Endothelial cell of umbilical vein (primary cell): ENCODE data around the gene MAML3. TPM values are rescaled to one million over a fixed set of nuclear protein-coding genes. Genes with fewer than 3 reads are reported as not detected.

Experiments used
- BruUV-seq: library from RNA; stranded (reverse); fragments of 400-500 nt; replicated peaks from 2 replicates; lab custom pipeline; 2021; lab: Mats Ljungman, UMichigan
- CTCF ChIA-PET: fragments of 300-600, 350-600 bp; sonication (Branson Sonifier 250); formaldehyde crosslinking; loops from one replicate; lab custom pipeline; 2021; ENCODE audit warnings: antibody characterized with exemption, inconsistent platforms; lab: Charles Lee
- POLR2A ChIA-PET: fragments of 300-600, 350-600 bp; sonication (Branson Sonifier 250); formaldehyde crosslinking; loops from one replicate; lab custom pipeline; 2021; ENCODE audit warnings: antibody characterized with exemption, inconsistent platforms; lab: Charles Lee
- DNase-seq: peaks from one replicate; pipeline ENCODE4 v3.0.0-alpha.2; 2011; ENCODE audit warnings: low read depth, low spot score
- FAIRE-seq: peaks from 2 replicates; lab custom pipeline; 2011; peaks lifted over from hg19 to GRCh38; lab: Jason Lieb, UNC
- H2AFZ ChIP-seq: 2 replicates; pipeline ENCODE4 v1.6.0; 2012; ENCODE audit warnings: low read depth, low read length, control low read depth, inconsistent platforms
- H3K27ac ChIP-seq: 2 replicates; pipeline ENCODE4 v1.5.1; 2011; ENCODE audit warnings: low read depth, mild to moderate bottlenecking, control low read depth, low read length, moderate library complexity; ENCODE audit not compliant: insufficient read depth
- H3K27me3 ChIP-seq, 2 experiments: 2 replicates each; pipeline versions ENCODE4 v1.6.0 to v1.6.1; 2011; ENCODE audit warnings: low read length in 2 of 2, mixed read lengths in 1 of 2; ENCODE audit not compliant: control insufficient read depth in 2 of 2, insufficient read depth in 2 of 2
- H3K36me3 ChIP-seq, 2 experiments: 2 replicates in 1 of 2; 3 replicates in 1 of 2; pipeline ENCODE4 v1.5.1; 2011; ENCODE audit warnings: low read length in 2 of 2, mild to moderate bottlenecking in 1 of 2, moderate library complexity in 1 of 2; ENCODE audit not compliant: control insufficient read depth in 2 of 2, insufficient read depth in 2 of 2; ENCODE audit errors: extremely low read depth in 1 of 2
- H3K4me1 ChIP-seq: 3 replicates; pipeline ENCODE4 v1.5.1; 2011; ENCODE audit warnings: mild to moderate bottlenecking, low read length; ENCODE audit not compliant: control insufficient read depth, insufficient read depth; ENCODE audit errors: extremely low read depth
- H3K4me2 ChIP-seq: 2 replicates; pipeline ENCODE4 v1.6.1; 2011; ENCODE audit warnings: low read length, control low read depth, mixed read lengths; ENCODE audit not compliant: insufficient read depth
- H3K4me3 ChIP-seq, 3 experiments: fragments of 200-600 bp in 1 of 3; sonication (generic), shearing (Covaris generic) in 1 of 3; replicated peaks in 1 of 3; 2 replicates each; pipeline ENCODE4 v1.5.1; 2011 to 2016; ENCODE audit warnings: control low read depth in 3 of 3, low read length in 3 of 3, mild to moderate bottlenecking in 2 of 3, inconsistent platforms in 1 of 3, low read depth in 1 of 3, moderate library complexity in 1 of 3; ENCODE audit not compliant: insufficient read depth in 1 of 3
- H3K79me2 ChIP-seq: 2 replicates; pipeline ENCODE4 v1.6.0; 2012; ENCODE audit warnings: low read length, inconsistent platforms; ENCODE audit not compliant: control insufficient read depth, insufficient read depth
- H3K9ac ChIP-seq: replicated peaks from 2 replicates; pipeline ENCODE3; 2011; ENCODE audit warnings: low read length, control low read depth; ENCODE audit not compliant: insufficient read depth; ENCODE audit errors: extremely low read depth
- H3K9me1 ChIP-seq: replicated peaks from 3 replicates; pipeline ENCODE4 v1.6.0; 2011; ENCODE audit warnings: mild to moderate bottlenecking, low read length; ENCODE audit not compliant: control insufficient read depth, insufficient read depth; ENCODE audit errors: extremely low read depth
- H3K9me3 ChIP-seq: replicated peaks from 2 replicates; pipeline ENCODE4 v1.5.1; 2012; ENCODE audit warnings: low read length, inconsistent platforms; ENCODE audit not compliant: control insufficient read depth, insufficient read depth
- H4K20me1 ChIP-seq: replicated peaks from 2 replicates; pipeline ENCODE3; 2011; ENCODE audit warnings: mild to moderate bottlenecking, low read length; ENCODE audit not compliant: control insufficient read depth, insufficient read depth; ENCODE audit errors: extremely low read depth
- EZH2 ChIP-seq: IDR thresholded peaks from 2 replicates; pipeline ENCODE4 v1.6.1; 2012; ENCODE audit warnings: borderline replicate concordance, low read depth, mild to moderate bottlenecking, moderate library complexity, low read length, inconsistent platforms; ENCODE audit not compliant: severe bottlenecking
- FOS ChIP-seq: IDR thresholded peaks from 2 replicates; pipeline ENCODE4 v1.6.1; 2011; ENCODE audit warnings: mild to moderate bottlenecking, low read length, moderate library complexity, borderline replicate concordance; ENCODE audit not compliant: insufficient read depth
- GATA2 ChIP-seq: IDR thresholded peaks from 2 replicates; pipeline ENCODE4 v1.7.0; 2011; ENCODE audit warnings: low read depth, mild to moderate bottlenecking, moderate library complexity, mixed read lengths, low read length; ENCODE audit not compliant: insufficient read length, insufficient read depth
- JUN ChIP-seq: IDR thresholded peaks from 2 replicates; pipeline ENCODE4 v1.6.1; 2011; ENCODE audit warnings: borderline replicate concordance, low read depth; ENCODE audit not compliant: insufficient read length, insufficient read depth
- MYC ChIP-seq: IDR thresholded peaks from one replicate; pipeline ENCODE4 v1.6.1; 2011; ENCODE audit warnings: mild to moderate bottlenecking, low read depth, low read length
- POLR2A ChIP-seq: IDR thresholded peaks from 2 replicates; pipeline ENCODE4 v1.6.1; 2012; ENCODE audit warnings: low read depth, mild to moderate bottlenecking, control low read depth, low read length
- POLR2AphosphoS5 ChIP-seq: IDR thresholded peaks from 2 replicates; pipeline ENCODE4 v1.6.1; 2012; ENCODE audit warnings: low read depth, mild to moderate bottlenecking, control low read depth, low read length, moderate library complexity; ENCODE audit not compliant: insufficient read depth
- dilution Hi-C: fragments of 300-500 bp; cut with MboI; formaldehyde crosslinking; loops from one replicate; pipeline ENCODE4 v1.15.0; 2019; ENCODE audit warnings: low sequenced_read_pairs; ENCODE audit not compliant: extremely low pct_ligation_motif_present
- intact Hi-C: fragments of 100-400 bp; cut with micrococcal nuclease; formaldehyde crosslinking; loops from one replicate; pipeline ENCODE4 v1.10.0; 2022
- polyA plus RNA-seq, 4 experiments: library from polyadenylated mRNA; depleted of rRNA in 3 of 4; stranded (reverse) in 3 of 4; unstranded in 1 of 4; fragments of >200 nt; gene quantifications; 2 replicates each; pipeline versions ENCODE4 v1.2.1 to v1.2.3, GENCODE V29; 2011 to 2012; ENCODE audit warnings: missing spikeins in 1 of 4
- total RNA-seq: library from RNA; stranded (reverse); gene quantifications from 2 replicates; pipeline ENCODE4 v1.2.3, GENCODE V29; 2021
- TF ChIP-seq, protein P1 (sequence below), 2 donors: IDR thresholded peaks; 1 replicate in 1 of 2; 2 replicates in 1 of 2; pipeline ENCODE4 v1.5.1; 2011; ENCODE audit warnings: low read length in 2 of 2, mild to moderate bottlenecking in 2 of 2, moderate library complexity in 2 of 2, control low read depth in 1 of 2, inconsistent platforms in 1 of 2, low read depth in 1 of 2; ENCODE audit not compliant: insufficient read depth in 1 of 2; ENCODE audit errors: extremely low read depth in 1 of 2
- TF ChIP-seq, protein P2 (sequence below): IDR thresholded peaks from 2 replicates; pipeline ENCODE4 v1.6.1; 2011; ENCODE audit not compliant: insufficient read depth, insufficient read length

The MAML3 gene
- total and polyA plus RNA-seq, 2 donors (not counting 3 experiments of a cell fraction or from before 2014, with no cell fraction given) = 14.0 to 20.3 TPM

DNA sequence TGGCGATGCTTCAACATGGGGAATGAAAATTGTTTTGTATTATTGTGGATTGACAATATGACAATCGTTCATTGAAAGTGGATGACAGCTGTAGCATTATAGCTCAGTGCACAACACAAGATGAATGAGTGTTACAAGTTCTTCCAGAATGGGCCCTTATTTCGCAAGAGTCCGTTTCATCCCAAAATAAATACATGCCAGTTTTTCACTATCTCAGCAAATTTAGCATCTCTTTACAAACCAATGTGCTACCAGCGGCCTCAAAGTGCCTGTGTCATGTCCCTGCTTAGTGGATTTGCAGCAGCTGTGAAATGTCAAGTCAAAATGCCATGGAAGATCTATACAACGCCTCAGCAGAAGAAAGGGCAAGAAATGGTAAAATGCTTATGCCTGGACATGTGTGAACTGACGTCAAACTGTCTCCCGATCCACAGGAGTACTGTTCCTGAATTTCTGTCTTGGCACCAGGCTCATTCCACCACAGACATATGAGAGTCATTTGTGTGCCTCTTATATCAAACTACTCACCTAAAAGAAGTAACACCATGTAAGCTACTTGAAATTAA is 109.6 kb downstream of the MAML3 start:
- Histone ChIP-seq H3K79me2 (peaks cover 2% of the 10 kb centered on the region), H2AFZ (no peak overlapping the region), H3K9ac (no peak overlapping the region), H3K9me1 (no peaks in the 10 kb centered on the region), H3K4me1 (peaks cover 38% of the 10 kb centered on the region), H3K9me3 (no peaks in the 10 kb centered on the region), H3K4me2 (no peak overlapping the region), H3K4me3 (no peak overlapping the region), H4K20me1 (no peaks in the 10 kb centered on the region), H3K27me3 (no peaks in the 10 kb centered on the region), H3K27ac (no peak overlapping the region), H3K36me3 (no peaks in the 10 kb centered on the region)
- POLR2A ChIA-PET = no interaction called here
- CTCF ChIA-PET = interaction anchor here (1.4 kb wide), 1 partner anchor 40 kb away, joined by 3 read pairs; no protein-coding TSS in a partner anchor
- FAIRE-seq (no peak), DNase-seq (no peak)
- TF ChIP-seq GATA2 (no peak), POLR2AphosphoS5 (no peak), POLR2A (no peak), JUN (no peak), MYC (no peak), EZH2 (no peak), FOS (no peak)
- TF ChIP-seq, protein P1, sequence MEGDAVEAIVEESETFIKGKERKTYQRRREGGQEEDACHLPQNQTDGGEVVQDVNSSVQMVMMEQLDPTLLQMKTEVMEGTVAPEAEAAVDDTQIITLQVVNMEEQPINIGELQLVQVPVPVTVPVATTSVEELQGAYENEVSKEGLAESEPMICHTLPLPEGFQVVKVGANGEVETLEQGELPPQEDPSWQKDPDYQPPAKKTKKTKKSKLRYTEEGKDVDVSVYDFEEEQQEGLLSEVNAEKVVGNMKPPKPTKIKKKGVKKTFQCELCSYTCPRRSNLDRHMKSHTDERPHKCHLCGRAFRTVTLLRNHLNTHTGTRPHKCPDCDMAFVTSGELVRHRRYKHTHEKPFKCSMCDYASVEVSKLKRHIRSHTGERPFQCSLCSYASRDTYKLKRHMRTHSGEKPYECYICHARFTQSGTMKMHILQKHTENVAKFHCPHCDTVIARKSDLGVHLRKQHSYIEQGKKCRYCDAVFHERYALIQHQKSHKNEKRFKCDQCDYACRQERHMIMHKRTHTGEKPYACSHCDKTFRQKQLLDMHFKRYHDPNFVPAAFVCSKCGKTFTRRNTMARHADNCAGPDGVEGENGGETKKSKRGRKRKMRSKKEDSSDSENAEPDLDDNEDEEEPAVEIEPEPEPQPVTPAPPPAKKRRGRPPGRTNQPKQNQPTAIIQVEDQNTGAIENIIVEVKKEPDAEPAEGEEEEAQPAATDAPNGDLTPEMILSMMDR (IDR thresholded peaks at IDR 0.05; ENCODE audit: extremely low read depth in 1 of 2, insufficient read depth in 1 of 2, low read depth in 1 of 2, low read length in 2 of 2) = no peak
- TF ChIP-seq, protein P2, sequence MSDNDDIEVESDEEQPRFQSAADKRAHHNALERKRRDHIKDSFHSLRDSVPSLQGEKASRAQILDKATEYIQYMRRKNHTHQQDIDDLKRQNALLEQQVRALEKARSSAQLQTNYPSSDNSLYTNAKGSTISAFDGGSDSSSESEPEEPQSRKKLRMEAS = no peak
- no TSS peak for BruUV-seq
- dilution Hi-C loops (no loop called here), intact Hi-C loops (no loop called here)
